GM13976 (cell line): ENCODE measurements around the gene LIPJ.

ENCODE experiments used
- DNase-seq: peaks from one replicate; pipeline ENCODE4 v3.0.0; 2012; ENCODE audit warnings: low spot score
- in situ Hi-C: fragments of 300-500 bp; cut with MboI; formaldehyde crosslinking; loops from one replicate; pipeline ENCODE4 v1.12.0; 2022; ENCODE audit warnings: low sequenced_read_pairs, mixed read lengths, inconsistent platforms; ENCODE audit not compliant: unreplicated experiment
- TF ChIP-seq, protein P1 (sequence below): IDR thresholded peaks from 2 replicates; pipeline ENCODE4 v1.5.1; 2012; ENCODE audit warnings: borderline replicate concordance, mild to moderate bottlenecking; ENCODE audit not compliant: insufficient read depth; ENCODE audit errors: extremely low read depth, missing control alignments, control extremely low read depth

Gene LIPJ, protein sequence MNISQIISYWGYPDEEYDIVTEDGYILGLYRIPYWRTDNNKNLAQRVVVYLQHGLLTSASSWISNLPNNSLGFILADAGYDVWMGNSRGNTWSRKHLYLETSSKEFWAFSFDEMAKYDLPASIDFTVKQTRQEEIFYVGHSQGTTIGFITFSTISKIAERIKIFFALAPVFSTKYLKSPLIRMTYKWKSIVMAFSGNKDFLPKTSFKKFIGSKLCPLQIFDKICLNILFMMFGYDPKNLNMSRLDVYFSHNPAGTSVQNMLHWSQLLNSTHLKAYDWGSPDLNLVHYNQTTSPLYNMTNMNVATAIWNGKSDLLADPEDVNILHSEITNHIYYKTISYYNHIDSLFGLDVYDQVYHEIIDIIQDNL

DNA sequence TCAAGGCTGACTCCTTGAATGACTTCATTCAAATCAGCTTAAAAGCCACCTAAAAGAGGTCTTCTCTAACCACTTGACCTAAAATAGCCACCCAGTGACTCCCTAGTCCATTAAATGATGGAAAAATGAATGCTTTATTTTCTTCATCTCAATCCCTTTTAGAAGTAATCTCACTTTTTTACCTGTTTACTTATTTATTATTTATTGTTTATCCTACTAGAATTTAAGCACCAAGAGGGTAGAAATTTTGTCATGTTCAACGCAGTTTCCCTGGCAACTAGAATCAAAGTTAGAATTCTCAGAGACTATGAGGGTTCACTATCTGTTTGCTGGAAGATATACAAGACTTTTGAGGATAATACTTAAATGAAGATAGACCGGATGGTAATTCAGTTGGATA is at the start of gene LIPJ:
Gene LIPJ, plus strand, starts transcription at position 301 of the 400 bp plus-strand sequence. CDS start 3,926 bp downstream, outside the sequence.
- in situ Hi-C loops = no loop called here

DNA sequence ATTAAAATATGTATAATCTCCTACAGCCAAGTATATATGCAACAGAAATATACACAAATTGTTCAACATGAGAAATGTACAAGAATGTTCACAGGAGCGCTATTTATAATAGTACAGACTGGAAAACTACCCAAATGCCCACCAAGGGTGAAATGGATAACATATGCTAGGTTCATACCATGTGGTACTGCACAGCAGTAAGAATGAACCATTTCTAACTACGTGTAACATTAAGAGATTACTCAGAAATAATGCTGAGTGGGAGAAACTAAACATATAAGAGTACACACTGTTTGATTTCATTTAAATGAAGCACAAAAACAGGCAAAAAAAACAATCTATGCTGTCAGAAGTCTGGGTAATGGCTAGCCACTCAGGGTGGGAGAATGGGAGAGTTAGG is 49.2 kb upstream of the LIPJ start:
- no peak for DNase-seq
- TF ChIP-seq, protein P1, sequence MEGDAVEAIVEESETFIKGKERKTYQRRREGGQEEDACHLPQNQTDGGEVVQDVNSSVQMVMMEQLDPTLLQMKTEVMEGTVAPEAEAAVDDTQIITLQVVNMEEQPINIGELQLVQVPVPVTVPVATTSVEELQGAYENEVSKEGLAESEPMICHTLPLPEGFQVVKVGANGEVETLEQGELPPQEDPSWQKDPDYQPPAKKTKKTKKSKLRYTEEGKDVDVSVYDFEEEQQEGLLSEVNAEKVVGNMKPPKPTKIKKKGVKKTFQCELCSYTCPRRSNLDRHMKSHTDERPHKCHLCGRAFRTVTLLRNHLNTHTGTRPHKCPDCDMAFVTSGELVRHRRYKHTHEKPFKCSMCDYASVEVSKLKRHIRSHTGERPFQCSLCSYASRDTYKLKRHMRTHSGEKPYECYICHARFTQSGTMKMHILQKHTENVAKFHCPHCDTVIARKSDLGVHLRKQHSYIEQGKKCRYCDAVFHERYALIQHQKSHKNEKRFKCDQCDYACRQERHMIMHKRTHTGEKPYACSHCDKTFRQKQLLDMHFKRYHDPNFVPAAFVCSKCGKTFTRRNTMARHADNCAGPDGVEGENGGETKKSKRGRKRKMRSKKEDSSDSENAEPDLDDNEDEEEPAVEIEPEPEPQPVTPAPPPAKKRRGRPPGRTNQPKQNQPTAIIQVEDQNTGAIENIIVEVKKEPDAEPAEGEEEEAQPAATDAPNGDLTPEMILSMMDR = no peak
- in situ Hi-C loops = no loop called here

More for the DNA sequence above, at the start of gene LIPJ:
- no peak for DNase-seq
- TF ChIP-seq, protein P1 = no peak

DNA sequence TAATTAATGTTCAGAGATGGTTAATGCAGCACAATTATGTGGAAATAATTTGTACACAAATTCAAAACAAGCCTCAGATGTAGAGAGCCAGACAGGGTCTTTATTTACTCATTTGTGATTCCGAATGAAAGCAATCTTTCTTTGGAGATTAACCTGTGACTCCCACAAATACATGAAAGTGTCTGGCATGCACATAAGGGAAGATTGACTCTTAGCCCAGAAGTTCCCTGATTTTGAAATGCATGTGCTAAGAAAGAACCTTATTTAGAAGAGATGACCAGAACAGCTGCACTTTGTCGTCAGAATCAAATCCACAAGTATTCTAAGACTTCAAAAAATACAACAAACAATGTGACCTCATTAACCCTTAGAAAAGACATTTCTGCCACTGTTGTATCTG is 48.5 kb upstream of the LIPJ start:
- TF ChIP-seq, protein P1 = no peak
- in situ Hi-C loops = no loop called here
- no peak for DNase-seq

DNA sequence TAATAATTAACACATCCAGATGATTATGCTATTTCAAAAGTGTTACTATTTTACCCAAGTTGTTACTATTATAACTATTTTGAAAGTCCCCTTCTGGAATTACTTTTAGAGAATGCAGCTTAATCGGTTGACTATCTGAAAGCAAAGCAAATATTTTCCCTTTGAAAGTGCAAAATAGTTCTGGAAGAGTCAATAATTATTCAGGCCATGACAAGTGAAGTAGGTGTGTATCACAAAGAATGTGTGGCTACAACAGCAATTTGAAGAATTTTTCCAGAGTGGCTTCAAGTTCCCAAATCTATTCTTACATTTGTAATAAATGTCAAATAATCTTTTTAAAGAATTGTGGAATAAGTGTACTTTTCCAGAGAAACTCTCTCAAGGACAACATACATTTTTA is 46.2 kb upstream of the LIPJ start:
- TF ChIP-seq, protein P1 = no peak
- DNase-seq = no peak
- in situ Hi-C loops = loop anchor here (10.0 kb wide), 1 partner anchor 146 kb away; no protein-coding TSS in a partner anchor

DNA sequence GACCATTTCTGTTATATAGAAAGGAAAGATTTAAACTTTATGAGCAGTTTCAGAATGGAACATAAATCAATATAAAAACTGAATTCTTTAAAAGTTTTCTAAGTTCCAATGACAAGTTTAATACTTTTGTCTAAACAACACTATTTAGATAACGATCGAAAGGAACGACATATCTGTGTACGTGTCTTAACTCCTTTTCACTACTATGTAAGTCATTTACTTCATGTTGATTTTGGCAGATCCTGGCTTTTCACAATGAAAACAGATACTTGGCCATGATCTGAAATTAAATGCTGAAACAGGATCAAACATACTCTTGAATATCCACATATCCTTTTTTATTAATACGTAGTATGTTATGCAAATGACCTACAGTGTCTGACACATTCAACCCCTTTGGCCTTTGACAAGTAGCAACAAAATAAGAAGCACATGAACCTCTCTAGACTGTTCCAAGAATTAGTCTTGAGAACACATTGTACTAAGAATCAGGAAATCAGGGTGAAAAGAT is 45.4 kb upstream of the LIPJ start:
- TF ChIP-seq, protein P1 = no peak
- DNase-seq = no peak
- in situ Hi-C loops = loop anchor here (10.0 kb wide), 1 partner anchor 146 kb away; no protein-coding TSS in a partner anchor

DNA sequence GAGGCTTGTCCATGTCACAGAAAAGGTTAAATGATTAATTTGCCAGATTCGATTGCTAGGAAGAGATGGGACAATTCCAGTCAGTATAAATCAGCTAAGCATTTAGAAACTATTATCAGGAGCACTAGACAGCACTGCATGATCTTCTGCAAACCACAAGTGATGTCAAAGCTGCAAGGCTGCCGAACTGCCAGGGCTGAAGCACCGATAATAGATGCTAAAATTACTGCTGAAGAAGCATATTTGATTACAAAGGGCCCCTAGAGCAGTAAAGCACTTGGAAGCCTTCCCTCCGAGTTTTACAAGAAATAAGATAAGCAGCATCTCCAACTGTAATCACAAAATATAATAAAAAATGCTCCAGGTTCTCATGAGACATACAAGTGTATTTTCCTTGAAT is 44.0 kb upstream of the LIPJ start:
- TF ChIP-seq, protein P1 = no peak
- no peak for DNase-seq
- in situ Hi-C loops = loop anchor here (10.0 kb wide), 1 partner anchor 148 kb away; no protein-coding TSS in a partner anchor
